ENCODE data around the gene CASZ1.

Gene CASZ1

DNA sequence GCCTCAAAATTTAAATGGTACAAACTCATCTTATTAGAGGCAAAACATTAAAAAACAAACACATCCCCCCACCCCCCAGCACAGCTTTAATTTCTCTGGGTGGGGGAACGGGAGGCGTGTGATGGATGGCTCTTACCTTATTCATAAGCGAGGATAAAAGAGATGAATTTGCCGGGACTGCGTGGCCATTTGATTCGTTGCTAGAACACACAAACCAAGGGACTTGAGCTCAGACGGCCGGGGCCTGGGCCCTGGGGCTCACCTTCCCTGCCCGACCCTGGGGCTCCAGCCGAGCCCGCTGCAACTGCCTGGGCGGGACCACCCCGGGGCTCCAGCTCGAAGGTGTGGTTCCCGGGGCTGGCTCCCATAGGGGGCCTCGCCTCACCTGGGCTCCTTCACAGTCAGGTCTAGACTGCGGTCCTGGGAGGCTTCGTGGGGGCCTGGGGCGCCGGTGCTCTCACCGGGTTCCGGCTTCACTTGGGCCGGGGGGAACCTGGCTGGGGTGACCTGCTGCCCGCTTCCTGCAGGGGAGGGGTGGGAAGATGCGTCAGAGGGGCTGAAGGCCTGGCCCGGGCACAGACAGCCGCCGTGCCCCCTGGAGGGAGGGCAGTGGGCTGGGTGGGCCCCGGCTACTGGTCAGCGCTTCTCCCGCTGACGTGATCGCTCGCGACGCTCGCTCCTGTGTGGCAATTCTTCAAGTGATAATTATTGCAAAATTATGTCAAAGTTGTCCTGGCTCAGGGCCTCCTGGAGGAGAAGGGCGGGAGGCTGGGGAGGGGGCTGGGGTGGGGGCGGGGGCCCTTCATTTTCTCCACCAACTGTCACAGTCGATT is 145.7 kb downstream of the CASZ1 start:
- Mint-ChIP-seq H3K36me3 (ENCODE audit: low read depth) (no peaks in the 10 kb centered on the region), H3K27ac (no peak overlapping the region), H3K9me3 (no peaks in the 10 kb centered on the region), H3K27me3 (ENCODE audit: low read depth, poor library complexity) (peaks cover 78% of the 10 kb centered on the region), H3K4me1 (no peaks in the 10 kb centered on the region), H3K4me3 (no peak overlapping the region)
- DNase-seq, result no peak
- TF ChIP-seq, protein P1, sequence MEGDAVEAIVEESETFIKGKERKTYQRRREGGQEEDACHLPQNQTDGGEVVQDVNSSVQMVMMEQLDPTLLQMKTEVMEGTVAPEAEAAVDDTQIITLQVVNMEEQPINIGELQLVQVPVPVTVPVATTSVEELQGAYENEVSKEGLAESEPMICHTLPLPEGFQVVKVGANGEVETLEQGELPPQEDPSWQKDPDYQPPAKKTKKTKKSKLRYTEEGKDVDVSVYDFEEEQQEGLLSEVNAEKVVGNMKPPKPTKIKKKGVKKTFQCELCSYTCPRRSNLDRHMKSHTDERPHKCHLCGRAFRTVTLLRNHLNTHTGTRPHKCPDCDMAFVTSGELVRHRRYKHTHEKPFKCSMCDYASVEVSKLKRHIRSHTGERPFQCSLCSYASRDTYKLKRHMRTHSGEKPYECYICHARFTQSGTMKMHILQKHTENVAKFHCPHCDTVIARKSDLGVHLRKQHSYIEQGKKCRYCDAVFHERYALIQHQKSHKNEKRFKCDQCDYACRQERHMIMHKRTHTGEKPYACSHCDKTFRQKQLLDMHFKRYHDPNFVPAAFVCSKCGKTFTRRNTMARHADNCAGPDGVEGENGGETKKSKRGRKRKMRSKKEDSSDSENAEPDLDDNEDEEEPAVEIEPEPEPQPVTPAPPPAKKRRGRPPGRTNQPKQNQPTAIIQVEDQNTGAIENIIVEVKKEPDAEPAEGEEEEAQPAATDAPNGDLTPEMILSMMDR (IDR thresholded peaks at IDR 0.05), result no peak

DNA sequence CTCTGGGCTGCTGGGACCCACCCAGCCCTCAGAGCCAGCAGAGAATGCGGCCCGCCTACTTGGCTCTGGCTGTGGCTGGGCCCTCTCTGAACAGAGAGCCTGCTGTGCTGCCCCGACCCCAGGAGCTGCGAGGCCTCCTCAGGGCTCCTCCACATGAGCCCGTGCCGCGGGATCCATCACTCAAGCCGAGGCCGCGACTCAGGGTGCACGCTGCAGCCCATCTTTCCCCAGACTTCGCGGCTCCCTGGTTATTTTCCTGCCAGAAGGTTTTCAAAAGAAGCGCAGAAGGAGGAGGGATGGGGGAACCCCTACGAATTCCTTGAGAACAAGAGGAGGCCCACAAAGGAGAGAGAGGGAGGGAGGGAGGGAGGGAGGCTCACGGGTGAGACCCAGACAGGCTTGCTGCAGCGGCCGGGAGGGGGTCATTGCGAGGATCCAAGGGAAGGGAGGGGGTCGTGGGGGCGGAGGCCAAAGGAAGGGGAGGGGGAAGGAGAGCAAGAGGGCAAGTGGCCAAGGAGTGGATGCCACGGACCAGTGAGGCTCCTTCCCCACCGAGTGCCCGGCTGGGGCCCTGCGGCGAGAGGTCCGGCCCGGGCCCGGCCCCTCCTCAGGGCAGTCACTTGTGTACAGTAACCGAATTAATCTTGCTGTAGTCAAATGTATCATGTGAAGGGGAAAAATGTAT is 146.8 kb downstream of the CASZ1 start:
- Mint-ChIP-seq H3K27ac (no peak overlapping the region), H3K4me1 (no peaks in the 10 kb centered on the region), H3K27me3 (ENCODE audit: low read depth, poor library complexity) (peaks cover 80% of the 10 kb centered on the region), H3K4me3 (no peak overlapping the region), H3K9me3 (no peaks in the 10 kb centered on the region), H3K36me3 (ENCODE audit: low read depth) (no peaks in the 10 kb centered on the region)
- TF ChIP-seq, protein P1 (IDR thresholded peaks at IDR 0.05), result no peak
- no peak for DNase-seq

DNA sequence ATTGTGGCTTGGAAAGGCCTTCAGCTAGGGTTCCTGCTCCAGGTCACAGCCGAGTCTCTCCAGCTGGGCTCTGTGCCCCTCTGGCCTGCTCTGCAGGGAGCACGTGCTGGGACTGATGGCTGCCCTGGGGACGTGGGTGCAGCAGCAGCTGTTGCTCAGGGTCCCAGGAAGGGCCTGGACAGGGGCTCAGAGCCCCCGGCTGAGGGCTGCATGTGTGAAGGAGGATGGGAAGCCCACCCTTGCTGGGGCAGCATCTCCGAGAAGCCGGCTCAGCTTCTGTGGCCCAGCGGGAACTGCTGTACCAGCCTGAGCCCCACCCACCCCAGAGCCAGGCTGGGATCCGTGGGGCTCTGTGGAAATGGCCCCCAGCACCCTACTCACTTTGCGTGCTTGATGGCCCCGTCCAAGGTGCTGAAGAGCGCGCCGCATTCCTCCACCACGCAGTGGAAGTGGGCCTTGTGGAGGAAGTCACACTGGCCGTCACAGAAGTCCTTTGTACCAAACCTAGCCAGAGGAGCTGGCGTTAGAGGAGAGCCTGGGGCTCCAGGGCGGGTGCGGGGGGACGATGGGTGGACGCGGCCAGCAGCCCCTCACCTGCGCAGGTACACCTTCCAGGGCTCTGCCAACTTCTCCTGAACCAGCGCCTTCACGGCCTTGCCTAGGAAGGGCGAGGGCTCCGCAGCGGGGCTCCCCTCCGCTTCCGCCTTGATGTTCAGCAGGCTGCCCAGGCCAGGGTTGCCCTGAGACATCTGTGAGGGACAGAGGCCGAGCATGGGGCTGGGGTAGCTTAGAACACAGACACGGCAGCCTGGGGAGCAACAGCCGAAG is 147.5 kb downstream of the CASZ1 start:
- Mint-ChIP-seq H3K27me3 (ENCODE audit: low read depth, poor library complexity) (peaks cover 73% of the 10 kb centered on the region), H3K4me3 (no peak overlapping the region), H3K27ac (no peak overlapping the region), H3K36me3 (ENCODE audit: low read depth) (no peaks in the 10 kb centered on the region), H3K4me1 (no peaks in the 10 kb centered on the region), H3K9me3 (no peaks in the 10 kb centered on the region)
- DNase-seq, result peak; percentile 74
- TF ChIP-seq, protein P1 (IDR thresholded peaks at IDR 0.05), result no peak

DNA sequence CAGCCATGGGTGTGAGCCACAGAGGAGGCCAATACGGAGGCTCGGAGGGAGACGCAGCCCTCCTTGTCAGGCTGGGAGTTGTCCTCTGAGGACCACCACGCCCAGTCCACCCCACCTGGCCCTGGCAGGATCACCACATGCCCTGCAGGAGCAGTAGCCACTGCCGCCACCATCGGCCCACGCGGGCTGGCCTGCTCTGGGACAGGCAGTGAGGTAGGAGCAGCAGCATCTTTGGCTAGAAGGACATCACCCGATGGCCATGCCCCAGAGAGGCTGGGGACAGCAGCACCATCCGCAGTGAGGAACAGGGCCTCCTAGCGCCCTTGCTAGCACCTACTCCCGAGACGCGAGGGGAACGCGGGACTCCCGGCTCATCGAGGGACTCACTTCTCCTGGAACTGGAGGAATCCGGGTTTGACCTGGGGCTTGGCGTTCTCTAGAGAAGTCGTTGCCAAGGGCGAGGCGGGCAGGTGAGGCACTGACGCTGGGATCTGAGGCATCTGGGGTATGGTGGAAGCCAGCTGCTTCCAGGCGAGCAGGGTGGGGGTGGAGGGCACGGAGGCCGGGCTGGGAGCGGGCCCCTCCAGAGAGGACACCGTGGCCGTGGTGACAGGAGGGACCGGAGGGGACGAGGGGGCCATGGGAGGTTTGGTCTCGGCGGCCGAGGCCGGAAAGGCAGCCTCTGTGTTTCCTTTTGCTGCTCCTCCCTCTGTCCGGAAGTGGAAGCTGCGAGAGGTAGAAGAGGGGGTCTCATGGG is 148.9 kb downstream of the CASZ1 start:
- H3K27ac Mint-ChIP-seq, result no peak overlapping the region
- peaks cover 67% of the 10 kb centered on the region for H3K27me3 Mint-ChIP-seq (ENCODE audit: low read depth, poor library complexity)
- H3K36me3 Mint-ChIP-seq (ENCODE audit: low read depth), result no peaks in the 10 kb centered on the region
- no peaks in the 10 kb centered on the region for H3K4me1 Mint-ChIP-seq
- TF ChIP-seq, protein P1 (IDR thresholded peaks at IDR 0.05), result no peak
- no peaks in the 10 kb centered on the region for H3K9me3 Mint-ChIP-seq
- no peak overlapping the region for H3K4me3 Mint-ChIP-seq
- DNase-seq, result no peak

DNA sequence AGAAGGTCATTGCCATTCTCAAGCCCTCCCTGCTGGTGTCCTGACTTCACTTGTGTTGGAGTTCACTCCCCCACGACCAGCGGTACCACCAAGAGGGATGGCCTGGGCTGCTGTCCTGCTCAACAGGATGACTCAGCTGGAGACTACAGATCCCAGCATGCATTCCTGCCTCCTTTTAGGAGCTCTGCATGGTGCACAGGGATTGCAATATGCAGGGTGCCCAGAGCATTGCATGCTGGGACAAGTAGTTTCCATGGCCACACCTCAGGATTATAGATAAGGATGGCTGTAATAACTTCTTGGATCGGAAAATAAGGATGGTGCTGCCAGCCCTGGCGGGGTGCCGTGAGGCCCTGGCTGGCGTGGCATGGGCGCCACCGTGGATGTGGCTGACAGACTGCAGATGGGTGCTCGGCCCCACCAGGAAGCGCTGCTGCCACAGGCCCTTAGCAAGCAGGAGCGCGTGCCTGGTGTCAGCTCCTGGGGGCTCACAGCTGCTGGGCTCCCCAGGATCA is 150.0 kb downstream of the CASZ1 start:
- TF ChIP-seq, protein P1 (IDR thresholded peaks at IDR 0.05), result no peak
- Mint-ChIP-seq H3K27ac (no peak overlapping the region), H3K4me3 (no peak overlapping the region), H3K9me3 (no peaks in the 10 kb centered on the region), H3K4me1 (peaks cover 4% of the 10 kb centered on the region), H3K36me3 (ENCODE audit: low read depth) (no peaks in the 10 kb centered on the region), H3K27me3 (ENCODE audit: low read depth, poor library complexity) (peaks cover 61% of the 10 kb centered on the region)
- DNase-seq, result no peak

Data from nephron progenitor cell (in vitro differentiated cells).